K562 (cell line): ENCODE data around the gene ZMIZ1. TPM values are rescaled to one million over a fixed set of nuclear protein-coding genes. Genes with fewer than 3 reads are reported as not detected.

Source experiments
- ATF1 ChIP-seq, 2 experiments: fragments of 450-650 bp in 1 of 2; IDR thresholded peaks; 2 replicates each; pipeline ENCODE4 v1.6.1; 2016; ENCODE audit warnings: missing compliant biosample characterization in 1 of 2, missing genetic modification characterization in 1 of 2
- BRCA1 ChIP-seq, 2 experiments: fragments of 450-650 bp in 1 of 2; sonication (generic) in 1 of 2; formaldehyde crosslinking in 1 of 2; IDR thresholded peaks; 2 replicates each; pipeline versions ENCODE4 v1.5.0 to v1.6.1; 2017 to 2020; ENCODE audit warnings: mild to moderate bottlenecking in 1 of 2, missing genetic modification reagents in 1 of 2
- BRF1 ChIP-seq: IDR thresholded peaks from 3 replicates; pipeline ENCODE4 v1.6.1; 2011; ENCODE audit warnings: borderline replicate concordance, mild to moderate bottlenecking; ENCODE audit not compliant: insufficient read length; ENCODE audit errors: extremely low read depth
- CTBP1 ChIP-seq: fragments of 450-650 bp; IDR thresholded peaks from 2 replicates; pipeline ENCODE4 v1.6.1; 2016; ENCODE audit warnings: borderline replicate concordance
- GABPA ChIP-seq: fragments of 200-800 bp; sonication (Bioruptor generic); conservative IDR thresholded peaks from 2 replicates; pipeline ENCODE4 v1.6.1; 2016; ENCODE audit warnings: low read depth, missing genetic modification characterization, missing compliant biosample characterization
- HDAC8 ChIP-seq: fragments of 450-650 bp; IDR thresholded peaks from 2 replicates; pipeline ENCODE4 v1.6.1; 2016; ENCODE audit warnings: mild to moderate bottlenecking, missing genetic modification characterization, moderate library complexity, missing compliant biosample characterization
- MXD1 ChIP-seq: fragments of 250-450 bp; sonication (Bioruptor Pico); IDR thresholded peaks from 2 replicates; pipeline ENCODE4 v1.8.0; 2021; ENCODE audit warnings: borderline replicate concordance, mild to moderate bottlenecking, moderate library complexity; ENCODE audit not compliant: poor library complexity, severe bottlenecking
- NCOR1 ChIP-seq: fragments of 450-650 bp; IDR thresholded peaks from 2 replicates; pipeline ENCODE4 v1.6.1; 2016; ENCODE audit warnings: mild to moderate bottlenecking, moderate library complexity
- NFATC3 ChIP-seq: fragments of 450-650 bp; IDR thresholded peaks from 2 replicates; pipeline ENCODE4 v1.6.1; 2017; ENCODE audit warnings: mild to moderate bottlenecking
- NUFIP1 ChIP-seq: fragments of 450-650 bp; IDR thresholded peaks from 2 replicates; pipeline ENCODE4 v1.6.1; 2018; ENCODE audit not compliant: partially characterized antibody
- RB1 ChIP-seq: fragments of 450-650 bp; IDR thresholded peaks from 2 replicates; pipeline ENCODE4 v1.6.1; 2017; ENCODE audit warnings: low read depth, mild to moderate bottlenecking
- RCOR1 ChIP-seq, 2 experiments: IDR thresholded peaks; 2 replicates each; pipeline ENCODE4 v1.6.1; 2012; ENCODE audit warnings: low read depth in 2 of 2, low read length in 2 of 2, borderline replicate concordance in 1 of 2, improper control_type of control experiment in 1 of 2
- TCF7L2 ChIP-seq: fragments of 150-350 bp; IDR thresholded peaks from 2 replicates; pipeline ENCODE4 v1.6.1; 2016; ENCODE audit warnings: low read depth, mild to moderate bottlenecking, low read length, moderate library complexity
- ZBTB1 ChIP-seq: sonication (generic); formaldehyde crosslinking; IDR thresholded peaks from 2 replicates; pipeline ENCODE4 v1.8.1; 2023; ENCODE audit warnings: missing genetic modification reagents, low read depth, mild to moderate bottlenecking, borderline replicate concordance
- ZC3H8 ChIP-seq: fragments of 450-650 bp; IDR thresholded peaks from 2 replicates; pipeline ENCODE4 v1.6.1; 2017
- ZFP1 ChIP-seq: fragments of 450-650 bp; formaldehyde crosslinking; IDR thresholded peaks from 2 replicates; pipeline ENCODE4 v1.4.0; 2020; ENCODE audit warnings: mild to moderate bottlenecking, mixed read lengths
- ZNF143 ChIP-seq: sonication (generic); formaldehyde crosslinking; IDR thresholded peaks from 2 replicates; pipeline ENCODE4 v1.9.0; 2022; ENCODE audit warnings: mild to moderate bottlenecking, missing genetic modification reagents
- ZNF197 ChIP-seq: fragments of 200-800 bp; sonication (Bioruptor generic); IDR thresholded peaks from 2 replicates; pipeline ENCODE4 v1.6.1; 2016; ENCODE audit warnings: low read depth, missing genetic modification characterization, missing compliant biosample characterization
- ZNF253 ChIP-seq: fragments of 250-450 bp; sonication (Bioruptor Pico); conservative IDR thresholded peaks from 2 replicates; pipeline ENCODE4 v1.6.1; 2021; ENCODE audit warnings: mild to moderate bottlenecking
- ZNF511 ChIP-seq: sonication (generic); formaldehyde crosslinking; IDR thresholded peaks from 2 replicates; pipeline ENCODE4 v1.8.0; 2022; ENCODE audit warnings: mild to moderate bottlenecking, missing genetic modification reagents
- ZNF518B ChIP-seq: fragments of 250-450 bp; sonication (Bioruptor Pico); IDR thresholded peaks from 2 replicates; pipeline ENCODE4 v1.5.0; 2021; ENCODE audit warnings: mild to moderate bottlenecking, moderate library complexity
- ZNF766 ChIP-seq: fragments of 200-800 bp; sonication (Bioruptor generic); conservative IDR thresholded peaks from 2 replicates; pipeline ENCODE4 v1.6.1; 2016; ENCODE audit warnings: missing genetic modification characterization, missing compliant biosample characterization
- polyA plus RNA-seq, 8 experiments: library from polyadenylated mRNA; depleted of rRNA in 4 of 8; stranded (reverse) in 5 of 8; unstranded in 3 of 8; fragments of >200 nt; fragmentation: Nextera tagmentation in 2 of 8; fragmentation: Illumina TruSeq in 1 of 8; extraction: Ambion mirVana in 2 of 8; extraction: Trizol in 1 of 8; gene quantifications; 2 replicates each; pipeline versions ENCODE4 v1.2.1 to v1.2.3, GENCODE V29; 2011 to 2014; ENCODE audit warnings: inconsistent platforms in 1 of 8, missing spikeins in 1 of 8
- total RNA-seq, 7 experiments: library from RNA; depleted of rRNA in 6 of 7; stranded (reverse); fragments of >200 nt in 6 of 7; fragmentation: Illumina TruSeq in 2 of 7; extraction: Trizol in 2 of 7; gene quantifications; 2 replicates each; pipeline versions ENCODE4 v1.2.1 to v1.2.3, GENCODE V29; 2011 to 2021; ENCODE audit warnings: low replicate concordance in 1 of 7
- TF ChIP-seq, protein P1 (sequence below): conservative IDR thresholded peaks from 2 replicates; pipeline ENCODE4 v1.6.1; 2011; ENCODE audit warnings: low read depth, mild to moderate bottlenecking, low read length; ENCODE audit not compliant: control insufficient read depth

Gene ZMIZ1
- total and polyA plus RNA-seq, 9 of the 15 experiments (the other 6 are each of a cell fraction or from before 2014, with no cell fraction given) = 1.0 to 37.3 (median 4.3) TPM

GRCh38 chr10:79068562-79069324 lies at the start of gene ZMIZ1 (continued):
- TF ChIP-seq GABPA (tag) (no peak), NFATC3 (no peak), ZNF143 (CRISPR knock-in tag) (no peak), HDAC8 (tag) (no peak), ZFP1 (CRISPR knock-in tag) (no peak), ZC3H8 (no peak), ZNF253 (CRISPR knock-in tag) (no peak), TCF7L2 (peak; percentile 66; the same call in 1 of the 2 replicates), NUFIP1 (peak; percentile 75), ATF1 (CRISPR knock-in tag; IDR thresholded peaks at IDR 0.05) (no peak), ATF1 (tag; IDR thresholded peaks at IDR 0.05) (peak; percentile 45; the same call in 1 of the 2 replicates), ZBTB1 (CRISPR knock-in tag) (no peak), BRF1 (no peak), ZNF511 (CRISPR knock-in tag) (no peak), BRCA1 (IDR thresholded peaks at IDR 0.05) (no peak), BRCA1 (CRISPR knock-in tag; IDR thresholded peaks at IDR 0.05) (no peak), ZNF518B (CRISPR knock-in tag) (no peak), MXD1 (CRISPR knock-in tag) (no peak), RB1 (peak; percentile 94), RCOR1 (IDR thresholded peaks at IDR 0.05; ENCODE audit: borderline replicate concordance in 1 of 2, low read depth in 2 of 2, low read length in 2 of 2) (peak; percentile 35 to 66; a peak in 3 of 4 replicates), ZNF197 (CRISPR knock-in tag) (0 out of 2 replicates have a peak, but pooled peaks have one; percentile 54), ZNF766 (CRISPR knock-in tag) (no peak), NCOR1 (no peak), CTBP1 (peak; percentile 96)
- TF ChIP-seq, protein P1, sequence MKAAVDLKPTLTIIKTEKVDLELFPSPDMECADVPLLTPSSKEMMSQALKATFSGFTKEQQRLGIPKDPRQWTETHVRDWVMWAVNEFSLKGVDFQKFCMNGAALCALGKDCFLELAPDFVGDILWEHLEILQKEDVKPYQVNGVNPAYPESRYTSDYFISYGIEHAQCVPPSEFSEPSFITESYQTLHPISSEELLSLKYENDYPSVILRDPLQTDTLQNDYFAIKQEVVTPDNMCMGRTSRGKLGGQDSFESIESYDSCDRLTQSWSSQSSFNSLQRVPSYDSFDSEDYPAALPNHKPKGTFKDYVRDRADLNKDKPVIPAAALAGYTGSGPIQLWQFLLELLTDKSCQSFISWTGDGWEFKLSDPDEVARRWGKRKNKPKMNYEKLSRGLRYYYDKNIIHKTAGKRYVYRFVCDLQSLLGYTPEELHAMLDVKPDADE = peak; percentile 73; the same call in 1 of the 2 replicates
